Muscle of arm (tissue), 12 donors: ENCODE measurements around the gene TMEM94. TPM values are rescaled to one million over a fixed set of nuclear protein-coding genes. Genes with fewer than 3 reads are reported as not detected.
"Not testable (repeated sequence)": the region's sequence is repeated elsewhere in the genome, so short reads cannot be mapped to it uniquely, and the experiment has no call there.

Experiments used
- DNase-seq: peaks from one replicate; pipeline ENCODE4 v3.0.0-alpha.2; 2013
- polyA plus RNA-seq, 12 donors: library from polyadenylated mRNA; unstranded; fragments of 120-200 nt; gene quantifications; one replicate each; pipeline ENCODE4 v1.2.1, GENCODE V29; 2013; ENCODE audit not compliant: insufficient read length in 12 of 12

Gene TMEM94
- polyA plus RNA-seq, 12 donors = 43.9 to 87.2 (median 57.4) TPM; not detected in 1

DNA sequence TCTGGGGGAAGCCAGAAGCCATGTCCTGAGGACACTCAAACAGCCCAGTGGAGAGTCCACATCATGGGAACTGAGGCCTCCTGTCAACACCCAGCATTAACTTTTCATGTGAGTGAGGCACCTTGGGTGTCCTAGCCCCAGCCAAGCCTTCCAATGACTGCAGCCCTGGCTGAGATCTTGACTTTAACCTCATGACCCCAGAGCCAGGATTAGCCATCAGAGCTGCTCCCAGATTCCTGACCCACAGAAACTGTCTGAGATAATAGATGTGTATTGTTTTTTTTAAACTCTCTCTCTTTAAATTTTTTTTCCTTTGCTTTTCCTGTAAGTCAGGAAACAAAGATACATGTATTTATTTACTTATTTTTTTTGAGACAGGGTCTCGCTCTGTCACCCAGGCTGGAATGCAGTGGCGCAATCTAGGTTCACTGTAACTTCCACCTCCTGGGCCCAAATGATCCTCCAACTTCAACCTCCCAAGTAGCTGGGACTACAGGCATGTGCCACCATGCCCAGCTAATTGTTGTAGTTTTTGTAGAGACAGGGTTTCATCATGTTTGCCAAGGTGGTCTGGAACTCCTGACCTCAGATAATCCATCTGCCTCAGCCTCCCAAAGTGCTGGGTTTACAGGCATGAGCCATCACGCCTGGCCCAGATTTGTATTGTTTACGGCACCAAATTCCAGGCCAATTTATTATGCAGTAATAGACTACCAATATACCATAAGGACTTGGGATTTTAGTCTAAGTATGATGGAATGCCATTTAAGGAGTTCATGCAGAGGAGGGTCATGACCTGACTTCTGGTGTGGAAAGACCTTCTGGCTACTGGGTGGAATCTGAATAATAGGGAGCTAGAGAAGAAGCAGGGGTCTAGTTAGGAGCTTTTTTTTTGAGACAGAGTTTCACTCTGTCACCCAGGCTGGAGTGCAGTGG lies 14.0 kb upstream of the TMEM94 start:
- no peak for DNase-seq

GRCh38 chr17:75445296-75445695 lies 11.1 kb upstream of the TMEM94 start:
- DNase-seq = no peak

DNA sequence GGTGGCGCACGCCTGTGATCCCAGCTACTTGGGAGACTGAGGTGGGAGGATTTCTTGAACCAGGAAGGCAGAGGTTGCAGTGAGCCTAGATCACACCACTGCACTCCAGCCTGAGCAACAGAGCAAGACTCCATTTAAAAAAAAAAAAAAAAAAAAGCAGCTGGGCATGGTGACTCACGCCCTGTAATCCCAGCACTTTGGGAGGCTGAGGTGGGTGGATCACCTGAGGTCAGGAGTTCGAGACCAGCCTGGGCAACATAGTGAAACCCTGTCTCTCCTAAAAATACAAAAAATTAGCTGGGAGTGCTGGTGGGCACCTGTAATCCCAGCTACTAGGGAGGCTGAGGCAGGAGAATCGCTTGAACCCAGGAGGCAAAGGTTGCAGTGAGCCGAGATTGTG lies 10.5 kb upstream of the TMEM94 start:
- DNase-seq = not testable (repeated sequence)

DNA sequence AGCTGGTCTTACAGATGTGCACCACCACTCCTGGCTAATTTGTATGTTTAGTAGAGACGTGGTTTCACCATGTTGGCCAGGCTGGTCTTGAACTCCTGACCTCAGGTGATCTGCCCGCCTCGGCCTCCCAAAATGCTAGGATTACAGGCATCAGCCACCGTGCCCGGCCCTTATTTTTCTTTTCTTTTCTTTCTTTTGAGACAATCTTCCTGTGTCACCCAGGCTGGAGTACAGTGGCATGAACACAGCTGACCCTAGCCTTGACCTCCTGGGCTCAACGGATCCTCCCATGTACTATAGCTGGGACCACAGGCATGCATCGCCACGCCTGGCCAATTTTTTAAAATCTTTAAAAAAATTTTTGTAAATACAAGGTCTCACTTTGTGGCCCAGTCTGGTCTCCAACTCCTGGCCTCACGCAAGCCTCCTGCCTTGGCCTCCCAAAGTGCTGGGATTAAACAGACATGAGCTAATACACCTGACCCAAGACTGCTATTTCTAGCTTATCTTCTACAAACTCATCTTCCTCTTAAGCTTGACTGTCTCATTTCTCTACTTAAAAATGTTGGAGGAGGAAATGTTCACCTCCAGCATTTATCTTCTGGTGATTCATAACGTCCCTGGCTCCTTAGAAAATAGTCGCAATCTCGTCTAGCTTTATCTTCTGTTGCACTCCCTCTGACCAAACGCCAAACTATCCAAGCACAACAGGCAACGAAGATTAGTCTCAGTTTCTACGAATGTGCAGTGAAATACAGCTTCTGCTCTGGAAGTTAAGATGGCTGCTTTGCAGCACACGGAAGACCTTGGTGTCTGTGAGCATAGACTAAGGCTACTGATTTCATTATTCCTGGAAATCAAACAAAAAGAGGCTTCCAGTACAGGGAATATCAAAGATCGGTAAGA lies 8.2 kb upstream of the TMEM94 start:
- DNase-seq = no peak

- DNase-seq = no peak
These were observed 6.2 kb upstream of the TMEM94 start for GRCh38 chr17:75450270-75450669.

GRCh38 chr17:75454193-75454592 lies 2.2 kb upstream of the TMEM94 start:
- DNase-seq = no peak

DNA sequence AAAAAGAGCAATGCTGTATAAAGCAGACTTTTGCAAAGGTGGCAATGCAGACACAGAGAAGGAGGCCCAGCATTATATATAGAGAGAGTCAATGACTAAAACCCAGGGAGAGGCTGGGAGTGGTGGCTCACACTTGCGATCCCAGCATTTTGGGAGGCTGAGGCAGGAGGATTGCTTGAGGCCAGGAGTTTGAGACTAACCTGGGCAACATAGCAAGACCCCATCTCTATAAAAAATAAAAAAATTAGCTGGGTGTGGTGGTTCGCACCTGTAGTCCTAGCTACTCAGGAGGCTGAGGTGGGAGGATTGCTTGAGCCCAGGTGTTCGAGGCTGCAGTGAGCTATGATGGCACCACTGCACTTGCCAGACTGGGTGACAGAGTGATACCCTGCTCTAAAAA lies 1.8 kb upstream of the TMEM94 start:
- not testable (repeated sequence) for DNase-seq

DNA sequence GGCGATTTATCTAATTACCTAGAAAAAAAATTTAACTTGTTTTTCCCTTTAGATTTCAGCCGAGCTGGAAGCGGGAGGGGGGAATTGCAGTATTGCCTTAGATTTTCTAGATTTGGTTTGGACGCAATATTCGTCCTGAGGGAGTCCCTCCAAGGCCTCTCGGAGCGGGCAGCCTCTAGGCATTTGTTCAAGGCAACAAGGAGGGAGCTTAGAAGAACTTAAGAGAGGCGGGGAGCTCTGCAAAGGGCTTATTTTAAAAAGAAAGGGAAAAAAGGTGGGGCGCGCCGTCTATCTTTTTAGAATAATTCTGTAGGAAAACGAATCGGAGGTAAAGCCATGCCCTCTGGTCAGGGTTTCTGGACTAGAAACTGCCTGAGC lies 407 bp upstream of the TMEM94 start:
- no peak for DNase-seq

DNA sequence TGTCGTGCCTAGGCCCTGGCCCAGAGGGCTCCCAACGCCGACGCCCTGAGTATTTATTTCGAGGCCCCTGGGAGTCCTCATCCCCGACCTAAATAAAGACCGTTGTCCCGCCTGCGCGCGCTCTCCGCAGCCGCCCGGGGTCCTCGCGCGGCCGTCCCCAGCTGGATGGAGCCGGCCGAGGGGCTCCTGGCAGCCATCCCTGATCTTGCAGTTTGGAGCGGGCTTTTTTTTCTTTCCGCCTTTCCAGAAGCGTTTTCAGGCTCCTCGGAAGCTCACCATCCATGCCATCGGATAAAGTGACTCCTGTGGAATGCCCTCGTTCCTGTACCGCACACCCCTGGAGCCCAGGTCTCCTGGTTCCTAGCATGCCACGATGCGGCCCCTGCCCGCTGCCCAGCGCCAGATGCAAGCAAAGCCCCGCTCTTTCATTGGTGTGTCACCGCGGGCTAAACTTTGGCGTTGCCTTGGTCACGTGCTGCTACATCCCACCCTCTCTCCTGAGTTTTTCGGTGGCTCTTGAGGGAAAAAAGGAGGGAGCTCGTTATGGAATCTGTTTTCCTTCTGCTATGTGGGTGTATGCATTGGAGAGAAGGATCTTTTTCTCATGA lies 716 bp downstream of the TMEM94 start:
- DNase-seq = peak; percentile 61

DNA sequence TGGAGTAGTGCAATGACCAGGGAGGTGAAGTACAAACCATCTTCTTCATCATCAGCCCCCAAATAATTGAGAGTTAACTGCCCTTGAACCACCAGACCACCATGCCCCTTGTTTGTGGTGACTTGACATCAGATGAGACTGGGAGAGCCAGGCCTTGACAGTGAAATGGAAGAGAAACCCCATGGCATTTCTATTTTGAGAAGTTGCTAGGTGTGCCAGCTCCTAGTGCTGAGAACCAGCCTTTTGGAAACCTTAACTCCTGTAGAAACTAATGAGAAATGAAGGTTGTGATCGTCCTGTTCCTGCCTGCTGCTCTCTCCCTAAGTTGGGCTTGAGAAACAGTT lies 2.8 kb downstream of the TMEM94 start:
- DNase-seq = no peak

- no peak for DNase-seq
These were observed 3.3 kb downstream of the TMEM94 start for GRCh38 chr17:75459590-75460267.

DNA sequence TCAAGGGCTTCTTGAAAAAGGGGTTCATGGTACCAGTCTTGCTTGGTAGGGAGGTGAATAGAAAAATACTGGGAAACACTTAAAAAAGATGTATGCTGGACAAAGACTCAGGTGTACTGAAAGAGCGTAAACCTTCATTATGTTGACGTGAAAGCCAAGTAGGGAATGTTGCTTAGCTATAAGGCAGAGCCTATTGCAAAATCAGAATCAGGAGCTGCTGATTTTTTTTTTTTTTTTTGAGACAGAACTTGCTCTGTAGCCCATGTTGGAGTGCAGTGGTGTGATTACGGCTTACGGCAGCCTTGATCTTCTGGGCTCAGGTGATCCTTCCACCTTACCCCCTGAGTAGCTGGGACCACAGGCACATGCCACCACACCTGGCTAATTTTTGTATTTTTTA lies 3.9 kb downstream of the TMEM94 start:
- DNase-seq = no peak

DNA sequence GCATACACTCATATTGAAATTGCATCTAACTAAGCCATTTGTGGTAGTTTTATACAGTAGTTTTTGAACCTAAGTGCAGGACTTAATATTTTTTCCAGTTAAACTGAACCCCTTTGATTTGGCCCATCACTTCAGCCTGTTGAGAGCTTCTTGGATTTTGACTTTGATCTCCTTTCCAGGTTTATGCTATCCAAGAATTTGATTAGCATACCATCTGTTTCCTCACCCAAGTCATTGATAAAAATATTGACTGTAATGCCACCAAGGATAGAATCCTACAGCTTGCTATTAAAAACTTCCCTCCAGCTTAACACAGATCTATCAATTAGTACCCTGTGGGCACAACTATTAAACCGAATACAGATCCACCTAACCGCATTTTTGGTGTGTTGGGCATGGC lies 7.2 kb downstream of the TMEM94 start:
- no peak for DNase-seq

- DNase-seq = no peak
These were observed 8.6 kb downstream of the TMEM94 start for GRCh38 chr17:75465039-75465438.

DNA sequence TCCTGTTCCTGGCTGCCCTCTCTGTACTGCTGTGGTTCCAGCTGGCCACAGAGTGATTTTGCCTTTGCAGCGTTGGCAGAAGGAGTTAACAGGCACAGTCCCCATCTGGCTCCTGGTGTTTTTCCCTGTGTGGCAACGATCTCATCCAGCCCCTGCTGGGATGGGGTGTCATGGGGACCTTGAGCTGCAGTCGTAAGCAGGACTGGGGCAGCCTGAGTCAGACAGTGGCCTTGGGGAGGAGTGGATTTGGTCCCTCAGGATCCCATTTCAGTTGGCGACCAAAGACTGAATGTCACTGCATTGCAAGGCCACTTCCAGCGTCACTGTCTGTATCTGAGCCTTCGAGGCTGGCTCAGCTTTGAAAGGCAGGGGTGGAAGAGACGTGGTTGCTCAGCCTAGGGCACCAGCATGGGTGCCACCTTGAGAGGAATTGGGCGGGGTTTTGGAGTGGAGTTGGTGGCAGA lies 11.9 kb downstream of the TMEM94 start:
- no peak for DNase-seq

- DNase-seq = no peak
These were observed 12.4 kb downstream of the TMEM94 start for GRCh38 chr17:75468779-75469373.

- no peak for DNase-seq
These were observed 14.8 kb downstream of the TMEM94 start for GRCh38 chr17:75471207-75471606.

DNA sequence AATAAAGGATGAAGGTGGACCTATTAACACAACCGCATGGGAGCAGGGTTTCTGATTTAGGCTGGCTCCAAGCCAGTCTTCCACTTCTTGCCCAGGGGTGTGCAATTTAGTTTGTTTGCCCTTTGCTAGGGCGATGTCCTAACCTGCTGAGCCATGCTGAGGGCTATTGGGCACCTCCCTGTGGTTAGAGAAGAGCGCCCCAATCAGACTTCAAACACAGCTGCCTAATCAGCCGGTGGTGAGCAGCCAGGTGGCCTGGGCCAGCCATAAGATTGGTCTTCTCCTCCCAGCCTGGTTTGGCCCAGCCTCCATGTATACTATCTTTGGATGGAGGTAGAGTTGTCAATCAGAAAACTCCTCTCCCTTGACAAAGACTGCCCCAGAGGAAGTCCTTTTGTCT lies 15.7 kb downstream of the TMEM94 start:
- DNase-seq = no peak

- DNase-seq = no peak
These were observed 16.8 kb downstream of the TMEM94 start for GRCh38 chr17:75473246-75473645.

DNA sequence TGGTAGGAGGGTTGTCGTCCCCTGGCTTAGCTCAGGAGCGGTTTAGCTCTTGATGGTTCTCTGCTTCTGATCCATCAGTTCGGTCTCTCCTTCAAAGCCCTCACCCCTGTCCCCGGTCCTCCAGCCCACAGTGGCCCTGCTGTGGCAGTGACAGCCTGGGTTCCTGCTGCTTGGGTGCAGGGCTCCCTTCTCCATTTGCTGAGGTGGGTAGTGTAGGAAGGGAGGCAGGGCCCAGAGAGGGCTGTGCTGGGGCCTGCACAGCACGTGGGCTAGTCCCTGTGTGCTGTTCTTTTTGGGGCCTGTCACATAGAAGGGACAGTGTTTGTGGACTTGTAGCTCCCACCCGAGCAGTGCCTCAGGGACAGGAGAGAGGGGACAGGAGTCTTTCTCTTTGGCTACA lies 18.3 kb downstream of the TMEM94 start:
- no peak for DNase-seq

DNA sequence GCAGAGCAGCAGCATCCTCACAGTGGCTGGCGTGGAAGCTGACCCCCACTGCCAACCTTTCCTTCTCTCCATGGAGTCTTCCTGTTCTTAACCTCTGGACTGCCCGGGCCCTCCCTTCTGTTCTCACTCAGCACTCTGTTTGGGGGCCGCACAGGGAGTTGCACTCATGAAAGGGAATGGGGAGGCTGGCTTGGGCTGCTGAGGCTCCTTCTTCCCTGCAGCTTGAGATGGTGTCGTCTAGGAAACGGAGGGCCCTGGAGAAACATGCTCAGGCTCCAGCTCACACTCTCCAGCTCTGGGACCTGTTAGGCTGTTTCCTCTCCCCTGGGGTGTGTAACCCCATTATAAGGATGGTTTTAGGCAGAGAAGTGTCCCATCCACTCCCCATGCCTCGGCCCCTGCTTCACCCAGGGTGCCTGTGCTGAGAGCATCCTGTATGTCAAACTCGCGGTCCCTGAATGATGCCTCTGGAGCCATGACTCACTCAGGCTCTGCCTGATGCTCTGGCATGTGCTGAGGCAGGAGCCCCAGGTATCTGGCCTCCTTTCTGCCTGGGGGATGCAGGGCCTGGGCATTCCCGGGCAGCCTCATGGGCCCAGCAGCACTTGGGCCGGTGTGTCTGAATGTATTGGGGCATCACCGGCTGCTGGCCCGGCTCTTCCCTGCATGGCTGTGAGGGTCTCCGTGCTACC lies 18.9 kb downstream of the TMEM94 start:
- no peak for DNase-seq
